Glomerular visceral epithelial cell (primary cell): ENCODE data around the gene KTI12.
A peak's percentile ranks its signal among the peaks of the same experiment; 100 is the strongest.
"Not testable (repeated sequence)": the region's sequence is repeated elsewhere in the genome, so short reads cannot be mapped to it uniquely, and the experiment has no call there.

Source experiments
- DNase-seq: peaks from one replicate; pipeline ENCODE4 v3.0.0-alpha.2; 2016; ENCODE audit errors: extremely low spot score

KTI12 gene

GRCh38 chr1:52033190-52034049 is at the start of gene KTI12:
Gene KTI12, minus strand, starts transcription at chr1:52033810. Its CDS starts 49 bp downstream, at chr1:52033761.
- DNase-seq, result peak; percentile 90

DNA sequence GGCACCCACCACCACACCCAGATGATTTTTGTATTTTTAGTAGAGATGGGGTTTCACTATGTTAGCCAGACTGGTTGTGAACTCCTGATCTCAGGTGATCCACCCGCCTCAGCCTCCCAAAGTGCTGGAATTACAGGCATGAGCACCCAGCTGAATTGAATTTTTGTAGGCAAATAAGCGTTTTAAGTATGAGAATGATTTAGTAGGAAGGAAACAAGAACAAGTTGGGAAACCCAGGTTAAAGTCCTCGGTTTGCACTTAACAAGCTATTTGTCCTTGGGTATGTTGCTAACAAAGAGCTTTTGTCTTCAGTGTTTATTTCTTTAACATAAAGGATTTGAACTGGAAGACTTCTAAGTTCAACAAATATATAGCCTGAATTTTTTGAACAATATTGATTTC is 46.4 kb upstream of the KTI12 start:
- DNase-seq, result no peak

DNA sequence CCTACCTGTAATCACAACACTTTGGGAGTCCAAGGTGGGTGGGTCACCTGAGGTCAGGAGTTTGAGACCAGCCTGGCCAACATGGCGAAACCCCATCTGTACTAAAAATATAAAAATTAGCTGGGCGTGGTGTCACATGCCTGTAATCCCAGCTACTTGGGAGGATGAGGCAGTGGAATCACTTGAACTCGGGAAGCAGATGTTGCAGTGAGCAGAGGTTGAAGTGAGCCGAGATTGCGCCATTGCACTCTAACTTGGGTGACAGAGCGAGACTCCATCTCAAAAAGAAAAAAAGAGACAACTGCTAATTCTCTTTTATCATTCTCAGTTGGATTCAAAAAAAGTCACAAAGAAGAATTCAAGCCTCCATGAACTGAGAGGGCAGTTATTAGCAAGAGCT is 43.7 kb upstream of the KTI12 start:
- DNase-seq, result not testable (repeated sequence)

DNA sequence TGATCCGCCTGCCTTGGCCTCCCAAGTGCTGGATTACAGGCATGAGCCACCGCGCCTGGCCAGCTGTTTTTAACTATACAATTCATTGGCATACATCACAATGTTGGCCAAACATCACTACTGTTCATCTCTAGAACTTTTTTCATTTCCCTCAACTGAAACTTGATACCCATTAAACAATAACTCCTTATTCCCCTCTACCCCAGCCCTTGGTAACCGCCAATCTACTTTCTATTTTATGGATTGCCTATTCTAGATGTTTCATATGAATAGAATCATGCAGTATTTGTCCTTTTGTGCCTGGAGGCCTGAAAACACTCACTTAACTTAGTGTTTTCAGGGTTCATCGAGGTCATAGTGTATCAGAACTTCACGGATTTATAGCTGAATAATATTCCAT is 38.7 kb upstream of the KTI12 start:
- DNase-seq, result no peak

DNA sequence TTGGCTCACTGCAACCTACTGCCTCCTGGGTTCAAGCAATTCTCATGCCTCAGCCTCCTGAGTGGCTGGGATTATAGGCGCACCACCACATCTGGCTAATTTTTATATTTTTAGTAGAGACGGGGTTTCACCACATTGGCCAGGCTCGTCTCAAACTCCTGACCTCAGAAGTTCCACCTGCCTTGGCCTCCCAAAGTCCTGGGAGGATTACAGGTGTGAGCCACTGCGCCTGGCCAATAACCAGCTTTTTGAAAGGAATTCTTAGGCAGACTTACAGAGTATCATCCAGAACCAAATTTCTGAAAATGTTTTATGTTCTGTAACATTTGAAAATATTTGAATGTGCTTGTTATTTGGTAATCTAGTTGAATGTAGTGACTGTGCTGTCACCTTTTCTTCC is 37.1 kb upstream of the KTI12 start:
- no peak for DNase-seq

DNA sequence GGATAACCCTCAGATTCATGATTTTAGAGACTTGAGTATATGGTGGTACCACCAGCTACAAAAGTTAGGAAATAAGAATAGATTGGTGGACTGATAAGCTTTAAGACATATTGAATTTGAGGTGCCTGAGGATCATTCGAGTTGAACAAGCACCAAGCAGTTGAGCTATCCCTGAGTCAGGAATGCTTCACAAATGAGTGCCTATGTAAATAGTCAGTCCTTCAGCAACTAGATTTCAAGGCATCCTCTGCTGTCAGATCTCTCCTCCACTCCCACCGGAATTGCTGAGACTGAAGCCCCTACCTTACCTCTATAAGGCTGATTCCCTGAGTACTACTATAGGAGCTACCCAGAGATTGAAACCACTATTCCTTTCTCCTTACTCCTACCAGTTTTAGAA is 29.6 kb upstream of the KTI12 start:
- no peak for DNase-seq

GRCh38 chr1:52060822-52061221 is 27.2 kb upstream of the KTI12 start:
- DNase-seq, result no peak

DNA sequence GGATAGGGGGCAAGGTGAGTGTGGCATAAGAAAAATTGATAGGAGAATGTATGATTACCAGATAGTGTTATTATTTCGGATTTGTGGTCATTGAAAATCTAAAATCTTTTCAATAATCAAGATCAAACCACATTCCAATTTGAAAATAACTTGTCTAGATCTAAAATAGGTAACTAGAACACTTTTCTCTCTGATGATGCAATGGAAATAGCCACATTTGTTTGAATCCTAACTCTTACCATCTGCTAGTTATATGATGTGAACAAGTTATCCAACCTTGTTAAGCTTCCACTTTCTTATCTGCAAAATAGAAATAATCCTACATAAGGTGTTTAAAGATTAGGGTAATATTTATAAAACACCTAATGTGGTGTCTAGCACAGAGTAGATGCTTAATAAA is 26.3 kb upstream of the KTI12 start:
- no peak for DNase-seq

DNA sequence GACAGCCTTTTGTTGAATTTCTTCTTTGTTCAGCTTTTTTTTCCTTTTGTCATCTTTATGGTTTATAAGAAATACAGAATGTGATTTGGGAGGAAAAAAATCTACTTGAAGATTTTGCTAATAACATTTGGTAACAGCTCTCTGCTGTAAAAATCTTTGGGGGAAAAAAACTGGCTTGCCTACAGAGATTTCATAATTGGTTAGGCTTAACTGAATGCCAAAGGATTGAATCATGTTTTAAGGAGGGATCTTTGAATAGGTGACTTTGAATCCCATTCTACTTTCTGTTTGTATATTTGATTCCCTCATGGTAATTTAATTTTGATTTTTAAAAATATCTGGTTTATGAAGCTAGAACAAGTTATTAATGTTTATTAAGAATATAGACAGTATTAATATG is 25.7 kb upstream of the KTI12 start:
- DNase-seq, result peak; percentile 13

- no peak for DNase-seq
Measured at GRCh38 chr1:52057876-52058415, 24.3 kb upstream of the KTI12 start.

GRCh38 chr1:52057255-52057654 is 23.6 kb upstream of the KTI12 start:
- no peak for DNase-seq

DNA sequence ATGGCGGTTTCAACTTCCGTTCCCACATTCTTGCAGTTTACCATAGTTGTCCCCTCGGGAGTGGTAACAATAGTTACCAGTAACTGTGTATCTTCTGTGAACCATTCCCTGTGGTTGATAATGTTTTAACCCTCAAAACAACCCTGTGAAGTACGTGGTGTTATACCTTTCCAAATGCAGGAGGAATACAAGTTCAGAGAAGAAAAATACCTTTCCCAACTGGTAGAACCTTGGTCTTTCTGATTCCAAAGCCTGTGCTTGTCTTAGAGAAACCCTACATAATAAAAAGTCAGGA is 23.3 kb upstream of the KTI12 start:
- DNase-seq, result no peak

- DNase-seq, result peak; percentile 93
Measured at GRCh38 chr1:52056163-52056936, 22.7 kb upstream of the KTI12 start, which contains the start of gene BTF3L4. Gene BTF3L4, plus strand, starts transcription at chr1:52056295. Its CDS starts 3,553 bp downstream, at chr1:52059848.

DNA sequence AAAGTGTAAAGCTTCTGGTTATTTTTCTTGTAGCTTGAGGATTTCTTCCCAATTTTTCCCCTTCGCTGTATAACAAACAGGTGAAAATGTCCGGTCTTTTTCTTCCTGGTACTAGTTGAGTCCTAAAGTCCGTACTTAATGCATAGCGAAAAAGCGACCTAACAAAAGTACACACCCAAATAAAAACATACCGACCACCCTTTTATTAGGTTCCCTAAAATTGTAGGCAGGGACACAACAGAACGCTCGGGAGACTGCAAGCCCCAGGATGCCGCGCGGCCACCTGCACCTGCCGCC is 22.2 kb upstream of the KTI12 start:
- no peak for DNase-seq

GRCh38 chr1:52055066-52055865 is 21.7 kb upstream of the KTI12 start, which contains the start of gene TXNDC12:
Gene TXNDC12, minus strand, starts transcription at chr1:52055191. Its CDS starts 95 bp downstream, at chr1:52055096.
- peak; percentile 89 for DNase-seq

- no peak for DNase-seq
Measured at GRCh38 chr1:52054496-52055065, 21.0 kb upstream of the KTI12 start.

- no peak for DNase-seq
Measured at GRCh38 chr1:52053862-52054261, 20.3 kb upstream of the KTI12 start.

DNA sequence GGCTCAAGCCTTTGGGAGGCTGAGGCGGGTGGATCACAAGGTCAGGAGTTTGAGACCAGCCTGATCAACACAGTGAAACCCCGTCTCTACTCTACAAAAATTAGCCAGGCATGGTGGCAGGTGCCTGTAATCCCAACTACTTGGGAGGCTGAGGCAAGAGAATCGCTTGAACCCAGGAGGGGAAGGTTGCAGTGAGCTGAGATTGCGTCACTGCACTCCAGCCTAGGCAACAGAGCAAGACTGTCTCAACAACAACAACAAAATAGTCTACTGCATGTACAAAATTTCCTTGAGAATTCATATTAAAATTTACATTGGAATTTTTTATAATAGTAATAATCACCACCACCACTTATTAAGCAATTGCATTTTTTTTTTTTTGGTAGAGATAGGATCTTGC is 15.7 kb upstream of the KTI12 start:
- DNase-seq, result not testable (repeated sequence)

GRCh38 chr1:52045666-52046195 is 12.1 kb upstream of the KTI12 start:
- not testable (repeated sequence) for DNase-seq

- no peak for DNase-seq
Measured at GRCh38 chr1:52045236-52045635, 11.6 kb upstream of the KTI12 start.

DNA sequence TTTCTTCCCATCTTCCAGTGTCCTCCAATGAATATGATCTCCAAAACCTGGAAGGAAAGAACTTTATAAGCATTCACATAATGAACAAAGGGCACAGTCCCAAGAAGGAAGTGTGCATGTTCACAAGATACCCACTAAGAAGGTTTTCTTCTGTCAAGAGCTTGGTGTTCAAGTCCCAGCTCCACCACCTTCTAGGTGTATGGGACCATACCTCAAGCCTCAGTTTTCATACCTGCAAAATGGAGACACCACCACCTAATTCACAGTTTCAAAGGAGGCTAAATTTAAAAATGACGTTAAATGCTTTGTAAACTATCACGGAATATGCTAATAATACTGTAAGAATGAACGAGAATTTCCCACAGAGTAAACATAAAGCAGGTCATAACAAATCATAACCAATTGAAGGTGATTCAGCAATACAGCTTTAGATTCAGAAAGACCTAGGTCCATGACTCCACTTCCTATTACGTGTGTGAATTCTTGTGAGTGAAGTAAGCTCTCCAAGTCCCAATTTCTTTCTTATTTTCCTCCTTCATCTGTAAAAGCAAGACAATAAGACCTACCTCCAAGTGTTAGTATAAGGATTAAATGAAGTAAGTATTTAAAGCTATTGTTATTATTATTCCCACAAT is 8.1 kb upstream of the KTI12 start:
- DNase-seq, result no peak
